Suprapubic skin (tissue), 4 donors: ENCODE results near the gene USP6.

Experiments
- CTCF ChIP-seq, 2 donors: fragments of 200-600 bp in 1 of 2; fragments of 450-650 bp in 1 of 2; sonication (generic) in 1 of 2; IDR thresholded peaks; one replicate each; pipeline ENCODE4 v1.5.1; 2016 to 2019; ENCODE audit warnings: antibody characterized with exemption in 2 of 2, mild to moderate bottlenecking in 1 of 2, moderate library complexity in 1 of 2
- POLR2A ChIP-seq, 2 donors: fragments of 450-650 bp; IDR thresholded peaks; one replicate each; pipeline ENCODE4 v1.6.1; 2017; ENCODE audit warnings: antibody characterized with exemption in 2 of 2, mild to moderate bottlenecking in 2 of 2, moderate library complexity in 2 of 2
- POLR2AphosphoS5 ChIP-seq, 3 donors: sonication (generic); formaldehyde crosslinking; IDR thresholded peaks; one replicate each; pipeline ENCODE4 v1.6.1; 2017; ENCODE audit warnings: antibody characterized with exemption in 3 of 3

DNA sequence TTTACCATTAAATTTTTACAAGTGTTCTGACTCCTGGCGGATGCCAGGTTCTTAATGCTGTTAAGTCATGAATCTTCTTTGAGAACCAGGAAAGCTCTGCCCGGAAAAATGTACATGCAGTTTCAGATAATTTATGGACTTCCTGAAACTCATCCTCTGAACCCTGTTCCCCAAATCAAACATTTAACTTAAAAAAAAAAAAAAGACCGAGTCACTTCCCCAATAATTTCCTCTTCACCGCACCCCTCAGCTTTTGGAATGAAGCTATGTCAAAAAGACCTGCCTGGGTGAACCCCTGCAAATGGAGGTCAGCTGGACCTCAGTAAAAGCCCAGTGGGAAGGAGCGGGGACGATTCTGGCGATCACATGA is 19.1 kb upstream of the USP6 start:
- TF ChIP-seq CTCF (IDR thresholded peaks at IDR 0.05) (no peak), POLR2A (IDR thresholded peaks at IDR 0.05) (no peak), POLR2AphosphoS5 (IDR thresholded peaks at IDR 0.05) (no peak)
